Right lobe of liver (tissue), 4 donors: ENCODE measurements around the gene MORC2.

Source experiments
- CTCF ChIP-seq, 4 donors: fragments of 200-600 bp in 3 of 4; fragments of 450-650 bp in 1 of 4; IDR thresholded peaks; one replicate each; pipeline versions ENCODE4 v1.5.1 to v1.8.0; 2016 to 2022; ENCODE audit warnings: antibody characterized with exemption in 4 of 4, mild to moderate bottlenecking in 2 of 4
- POLR2A ChIP-seq: fragments of 450-650 bp; IDR thresholded peaks from one replicate; pipeline ENCODE4 v1.6.1; 2017; ENCODE audit warnings: antibody characterized with exemption, mild to moderate bottlenecking
- donor health status: DM: no; HTN: no; CAD: no.
- donor health status: DM: no; HTN: no; CAD: no.
- donor health status: DM: no; HTN: yes; CAD: no.

GRCh38 chr22:30922151-30922611, 46.4 kb downstream of the MORC2 start:
- TF ChIP-seq CTCF (IDR thresholded peaks at IDR 0.05) (no peak), POLR2A (no peak)
